ENCODE data around the gene ACP2.

ACP2 gene, protein sequence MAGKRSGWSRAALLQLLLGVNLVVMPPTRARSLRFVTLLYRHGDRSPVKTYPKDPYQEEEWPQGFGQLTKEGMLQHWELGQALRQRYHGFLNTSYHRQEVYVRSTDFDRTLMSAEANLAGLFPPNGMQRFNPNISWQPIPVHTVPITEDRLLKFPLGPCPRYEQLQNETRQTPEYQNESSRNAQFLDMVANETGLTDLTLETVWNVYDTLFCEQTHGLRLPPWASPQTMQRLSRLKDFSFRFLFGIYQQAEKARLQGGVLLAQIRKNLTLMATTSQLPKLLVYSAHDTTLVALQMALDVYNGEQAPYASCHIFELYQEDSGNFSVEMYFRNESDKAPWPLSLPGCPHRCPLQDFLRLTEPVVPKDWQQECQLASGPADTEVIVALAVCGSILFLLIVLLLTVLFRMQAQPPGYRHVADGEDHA

DNA sequence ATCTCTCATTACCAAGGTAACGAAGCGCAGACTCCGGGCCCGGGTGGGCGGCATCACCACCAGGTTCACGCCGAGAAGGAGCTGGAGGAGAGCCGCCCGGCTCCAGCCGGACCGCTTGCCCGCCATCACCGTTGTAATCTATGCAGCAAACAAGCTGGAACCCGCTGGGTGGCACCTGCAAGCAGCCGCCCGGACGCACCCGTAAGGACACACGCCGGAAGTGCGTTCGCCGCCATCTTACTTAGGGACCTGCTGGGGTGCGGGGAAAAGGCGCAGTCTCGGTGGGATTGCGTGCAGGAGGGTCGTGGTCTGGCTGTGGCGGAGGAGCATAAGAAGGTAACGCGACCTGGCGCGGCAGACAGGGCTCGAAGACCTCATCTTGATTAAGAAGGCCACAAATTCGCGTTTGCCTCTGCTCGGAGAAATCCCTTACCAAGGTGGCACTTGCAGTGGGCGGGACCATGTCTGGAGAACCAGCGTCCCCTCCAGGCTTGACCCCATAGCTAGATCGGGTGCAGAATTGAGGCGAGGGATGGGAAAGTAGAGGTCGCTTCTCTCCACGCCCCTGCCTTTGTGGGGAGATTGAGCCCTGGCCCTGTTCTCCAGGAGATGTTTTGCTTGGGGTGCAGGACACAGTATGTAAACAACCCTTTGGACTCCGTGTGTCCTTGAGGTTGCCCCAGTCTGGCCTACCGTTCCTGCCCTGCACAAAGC, at the start of gene ACP2:
ACP2 (minus strand) TSS at position 151 of the 714 bp plus-strand sequence; CDS start at position 126, 25 bp downstream.
- Mint-ChIP-seq H3K27me3 (no peaks in the 10 kb centered on the region), H3K9me3 (no peaks in the 10 kb centered on the region), H3K27ac (peak within 1 kb of the TSS; percentile 98), H3K4me3 (peak within 1 kb of the TSS; percentile 97), H3K36me3 (ENCODE audit: low read depth) (peaks cover 55% of the 10 kb centered on the region), H3K4me1 (ENCODE audit: low read depth) (peaks cover 57% of the 10 kb centered on the region)
- intact Hi-C loops (cut with micrococcal nuclease) = no loop called here

DNA sequence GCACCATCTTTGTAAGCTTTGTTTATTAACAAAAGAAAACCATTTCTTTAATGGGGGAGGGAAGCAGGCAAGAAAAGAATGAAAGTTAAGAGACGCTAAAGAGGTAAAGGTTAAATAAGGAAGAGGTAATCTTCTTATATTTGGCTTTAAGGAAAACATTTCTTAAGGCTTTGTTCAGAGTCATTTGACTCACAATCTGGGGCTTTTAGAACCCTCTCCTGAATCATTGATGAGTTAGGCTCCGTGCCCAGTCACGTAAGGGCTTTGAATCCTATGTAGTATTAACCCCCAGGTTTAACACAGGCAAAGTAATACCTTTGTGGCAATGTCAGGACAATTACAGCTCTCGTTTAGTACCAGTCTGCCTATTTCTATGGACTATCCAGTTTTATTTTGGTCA, 47.4 kb upstream of the ACP2 start:
- H3K27ac Mint-ChIP-seq = no peak overlapping the region
- peaks cover 9% of the 10 kb centered on the region for H3K4me1 Mint-ChIP-seq (ENCODE audit: low read depth)
- no peaks in the 10 kb centered on the region for H3K27me3 Mint-ChIP-seq
- peaks cover 98% of the 10 kb centered on the region for H3K36me3 Mint-ChIP-seq (ENCODE audit: low read depth)
- H3K9me3 Mint-ChIP-seq = no peaks in the 10 kb centered on the region
- intact Hi-C loops (cut with micrococcal nuclease) = no loop called here
- H3K4me3 Mint-ChIP-seq = no peak overlapping the region

DNA sequence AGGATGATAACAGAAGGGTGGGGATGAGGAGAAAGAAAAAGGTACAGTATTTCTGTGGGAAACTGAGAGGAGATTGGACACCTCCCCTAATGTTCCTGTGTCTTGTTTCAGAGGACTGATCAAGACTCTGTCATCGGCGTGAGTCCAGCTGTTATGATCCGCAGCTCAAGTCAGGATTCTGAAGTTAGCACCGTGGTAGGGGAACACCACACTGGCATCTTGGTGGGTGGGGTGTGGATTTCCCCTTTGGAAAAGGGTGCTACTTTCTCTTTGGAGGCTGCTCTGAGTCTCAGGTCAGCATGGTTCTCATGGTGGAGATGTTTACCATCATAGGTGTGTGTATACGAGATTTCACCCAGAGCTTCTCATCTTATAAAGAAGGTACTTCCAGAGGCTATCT, 46.8 kb upstream of the ACP2 start:
- H3K4me1 Mint-ChIP-seq (ENCODE audit: low read depth) = peaks cover 9% of the 10 kb centered on the region
- no peak overlapping the region for H3K4me3 Mint-ChIP-seq
- H3K9me3 Mint-ChIP-seq = no peaks in the 10 kb centered on the region
- intact Hi-C loops (cut with micrococcal nuclease) = no loop called here
- no peaks in the 10 kb centered on the region for H3K27me3 Mint-ChIP-seq
- no peak overlapping the region for H3K27ac Mint-ChIP-seq
- H3K36me3 Mint-ChIP-seq (ENCODE audit: low read depth) = peaks cover 98% of the 10 kb centered on the region

DNA sequence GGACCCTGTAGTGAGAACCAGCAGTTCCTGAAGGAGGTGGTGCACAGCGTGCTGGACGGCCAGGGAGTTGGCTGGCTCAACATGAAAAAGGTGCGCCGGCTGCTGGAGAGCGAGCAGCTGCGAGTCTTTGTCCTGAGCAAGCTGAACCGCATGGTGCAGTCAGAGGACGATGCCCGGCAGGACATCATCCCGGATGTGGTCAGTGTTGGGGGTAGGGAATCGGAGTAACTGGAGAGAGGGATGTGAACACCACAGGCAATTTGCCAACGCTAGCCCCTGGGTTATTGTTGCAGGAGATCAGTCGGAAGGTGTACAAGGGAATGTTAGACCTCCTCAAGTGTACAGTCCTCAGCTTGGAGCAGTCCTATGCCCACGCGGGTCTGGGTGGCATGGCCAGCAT, 41.2 kb upstream of the ACP2 start:
- Mint-ChIP-seq H3K36me3 (ENCODE audit: low read depth) (peaks cover 100% of the 10 kb centered on the region), H3K27ac (no peak overlapping the region)

DNA sequence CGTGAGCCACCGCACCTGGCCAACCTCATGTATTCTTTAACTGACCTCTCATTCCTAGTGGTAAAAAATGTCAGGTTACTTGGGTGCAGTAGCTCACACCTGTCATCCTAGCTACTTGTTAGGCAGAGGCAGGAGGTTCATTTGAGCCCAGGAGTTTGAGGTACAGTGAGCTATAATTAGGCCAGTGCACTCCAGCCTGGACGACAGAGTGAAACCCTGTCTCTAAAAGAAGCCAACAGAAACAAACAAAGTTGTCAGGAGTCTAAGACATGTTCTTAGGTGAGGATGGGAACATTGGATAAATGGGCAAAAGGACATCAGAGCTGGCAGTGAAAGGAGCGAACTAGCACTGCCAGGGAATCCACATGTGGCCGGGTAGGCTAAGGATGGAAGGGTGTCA, 39.5 kb upstream of the ACP2 start:
- peaks cover 9% of the 10 kb centered on the region for H3K4me1 Mint-ChIP-seq (ENCODE audit: low read depth)
- no peaks in the 10 kb centered on the region for H3K9me3 Mint-ChIP-seq
- intact Hi-C loops (cut with micrococcal nuclease) = no loop called here
- H3K4me3 Mint-ChIP-seq = no peak overlapping the region
- no peaks in the 10 kb centered on the region for H3K27me3 Mint-ChIP-seq
- H3K36me3 Mint-ChIP-seq (ENCODE audit: low read depth) = peaks cover 100% of the 10 kb centered on the region
- H3K27ac Mint-ChIP-seq = no peak overlapping the region

More for the DNA sequence above, 41.2 kb upstream of the ACP2 start:
- H3K4me1 Mint-ChIP-seq (ENCODE audit: low read depth) = peaks cover 9% of the 10 kb centered on the region
- intact Hi-C loops (cut with micrococcal nuclease) = no loop called here
- H3K27me3 Mint-ChIP-seq = no peaks in the 10 kb centered on the region
- H3K9me3 Mint-ChIP-seq = no peaks in the 10 kb centered on the region
- H3K4me3 Mint-ChIP-seq = no peak overlapping the region

DNA sequence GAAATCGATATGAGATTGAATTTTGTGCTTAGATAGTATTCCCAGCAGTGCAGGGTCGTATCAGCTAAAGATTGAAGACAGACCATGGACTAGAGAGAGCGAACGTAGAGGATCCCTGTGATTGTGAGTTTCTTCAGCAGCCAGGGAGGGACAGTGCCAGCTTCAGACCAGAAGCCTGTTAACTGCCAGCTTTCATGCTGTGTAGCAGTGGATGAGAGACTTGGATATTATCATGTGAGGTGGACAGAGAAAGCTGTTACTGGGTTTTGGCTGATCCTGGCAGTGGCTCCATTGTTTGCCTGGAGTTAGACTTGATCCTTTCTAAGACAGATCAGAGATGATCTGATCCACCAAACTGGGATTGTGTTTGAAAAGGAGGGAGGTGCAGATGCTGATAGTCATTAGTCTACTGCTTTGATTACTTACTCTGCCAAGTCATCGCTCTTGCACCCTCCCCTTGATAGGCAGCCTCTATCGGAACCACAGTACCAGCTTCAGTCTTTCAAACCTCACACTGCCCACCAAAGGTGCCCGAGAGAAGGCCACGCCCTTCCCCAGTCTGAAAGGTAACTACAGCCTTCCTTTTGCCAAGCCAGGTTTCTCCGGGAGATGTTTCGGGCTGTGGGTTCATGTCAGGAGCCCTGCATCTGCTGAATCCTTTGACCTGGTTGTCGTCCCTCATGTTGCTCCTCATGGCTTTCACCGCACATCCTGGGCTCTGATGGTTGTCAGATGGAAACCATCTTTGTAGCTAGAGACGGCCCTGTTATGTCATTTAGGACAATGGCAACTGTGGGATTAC, 37.6 kb upstream of the ACP2 start:
- H3K27ac Mint-ChIP-seq = no peak overlapping the region
- no peaks in the 10 kb centered on the region for H3K4me1 Mint-ChIP-seq (ENCODE audit: low read depth)
- H3K27me3 Mint-ChIP-seq = no peaks in the 10 kb centered on the region
- H3K36me3 Mint-ChIP-seq (ENCODE audit: low read depth) = peaks cover 100% of the 10 kb centered on the region
- intact Hi-C loops (cut with micrococcal nuclease) = no loop called here
- H3K9me3 Mint-ChIP-seq = no peaks in the 10 kb centered on the region
- H3K4me3 Mint-ChIP-seq = no peak overlapping the region

DNA sequence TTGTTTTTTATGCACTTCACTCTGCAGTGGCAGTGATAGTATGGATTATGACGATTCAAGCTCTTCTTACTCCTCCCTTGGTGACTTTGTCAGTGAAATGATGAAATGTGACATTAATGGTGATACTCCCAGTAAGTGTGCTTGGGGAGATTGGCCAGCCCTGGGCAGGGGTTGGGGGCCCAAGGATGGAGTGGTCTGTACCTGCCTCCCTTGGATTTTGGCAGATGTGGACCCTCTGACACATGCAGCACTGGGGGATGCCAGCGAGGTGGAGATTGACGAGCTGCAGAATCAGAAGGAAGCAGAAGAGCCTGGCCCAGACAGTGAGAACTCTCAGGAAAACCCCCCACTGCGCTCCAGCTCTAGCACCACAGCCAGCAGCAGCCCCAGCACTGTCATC, 35.5 kb upstream of the ACP2 start:
- Mint-ChIP-seq H3K36me3 (ENCODE audit: low read depth) (peaks cover 100% of the 10 kb centered on the region), H3K27ac (no peak overlapping the region), H3K9me3 (no peaks in the 10 kb centered on the region), H3K4me3 (no peak overlapping the region), H3K4me1 (ENCODE audit: low read depth) (no peaks in the 10 kb centered on the region), H3K27me3 (no peaks in the 10 kb centered on the region)
- intact Hi-C loops (cut with micrococcal nuclease) = no loop called here

DNA sequence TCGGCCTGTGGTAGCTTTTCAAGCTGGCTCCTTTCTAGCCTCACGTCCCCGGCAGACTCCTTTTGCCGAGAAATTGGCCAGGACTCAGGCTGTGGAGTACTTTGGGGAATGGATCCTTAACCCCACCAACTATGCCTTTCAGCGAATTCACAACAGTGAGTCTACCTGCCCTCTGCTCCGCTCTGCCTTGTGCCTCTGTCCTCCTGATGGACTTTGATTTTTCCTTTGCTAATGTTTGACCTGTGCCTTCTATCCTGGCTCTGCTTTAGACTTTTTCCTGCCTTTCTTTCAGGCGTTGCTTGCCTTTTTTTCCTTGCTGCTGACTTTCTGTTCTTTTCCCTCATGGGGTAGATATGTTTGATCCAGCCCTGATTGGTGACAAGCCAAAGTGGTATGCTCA, 33.8 kb upstream of the ACP2 start:
- H3K27ac Mint-ChIP-seq = no peak overlapping the region
- H3K9me3 Mint-ChIP-seq = no peaks in the 10 kb centered on the region
- peaks cover 100% of the 10 kb centered on the region for H3K36me3 Mint-ChIP-seq (ENCODE audit: low read depth)
- H3K27me3 Mint-ChIP-seq = no peaks in the 10 kb centered on the region
- no peak overlapping the region for H3K4me3 Mint-ChIP-seq
- intact Hi-C loops (cut with micrococcal nuclease) = no loop called here
- no peaks in the 10 kb centered on the region for H3K4me1 Mint-ChIP-seq (ENCODE audit: low read depth)

DNA sequence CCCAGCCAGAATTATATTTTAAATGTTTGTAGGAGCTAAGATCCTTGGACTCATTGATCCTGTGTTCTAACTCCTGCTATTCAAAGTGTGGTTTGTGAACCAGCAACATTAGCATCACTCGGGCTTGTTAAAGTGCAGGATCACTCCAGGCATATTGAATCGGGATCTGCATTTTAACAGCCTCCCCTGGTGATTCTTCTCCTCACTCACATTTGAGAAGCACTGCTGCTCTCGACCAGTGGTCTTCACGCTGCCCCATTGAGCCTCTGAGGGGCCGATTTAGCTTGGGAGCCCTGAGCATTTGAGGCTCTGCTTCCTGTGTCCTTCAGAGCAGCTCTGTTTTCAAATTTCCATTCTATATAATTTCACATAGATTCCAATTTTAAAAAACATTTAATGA, 32.2 kb upstream of the ACP2 start:
- Mint-ChIP-seq H3K36me3 (ENCODE audit: low read depth) (peaks cover 100% of the 10 kb centered on the region), H3K4me1 (ENCODE audit: low read depth) (no peaks in the 10 kb centered on the region), H3K9me3 (no peaks in the 10 kb centered on the region), H3K4me3 (no peak overlapping the region), H3K27me3 (no peaks in the 10 kb centered on the region), H3K27ac (no peak overlapping the region)
- intact Hi-C loops (cut with micrococcal nuclease) = no loop called here

DNA sequence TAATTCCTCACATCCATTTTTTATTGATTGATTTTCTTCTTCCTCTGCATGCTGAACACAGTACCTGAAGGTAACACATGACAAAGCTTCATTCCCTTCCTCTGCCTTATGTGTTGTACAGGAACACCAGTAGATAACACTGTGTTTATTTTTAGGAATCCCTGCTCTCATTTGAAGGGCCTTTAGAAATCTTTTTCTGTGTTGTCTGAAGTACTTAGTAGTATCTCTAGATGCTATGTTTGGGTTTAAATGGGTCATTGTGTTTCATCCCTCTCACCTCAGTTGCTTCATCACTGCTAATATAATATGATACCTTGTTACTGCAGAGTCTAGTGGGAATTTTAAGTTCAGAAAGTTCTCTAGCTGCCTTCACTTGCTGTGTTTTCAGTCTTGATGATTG, 31.5 kb upstream of the ACP2 start:
- Mint-ChIP-seq H3K27me3 (no peaks in the 10 kb centered on the region), H3K9me3 (no peaks in the 10 kb centered on the region), H3K36me3 (ENCODE audit: low read depth) (peaks cover 100% of the 10 kb centered on the region), H3K27ac (no peak overlapping the region), H3K4me1 (ENCODE audit: low read depth) (no peaks in the 10 kb centered on the region), H3K4me3 (no peak overlapping the region)
- intact Hi-C loops (cut with micrococcal nuclease) = no loop called here

DNA sequence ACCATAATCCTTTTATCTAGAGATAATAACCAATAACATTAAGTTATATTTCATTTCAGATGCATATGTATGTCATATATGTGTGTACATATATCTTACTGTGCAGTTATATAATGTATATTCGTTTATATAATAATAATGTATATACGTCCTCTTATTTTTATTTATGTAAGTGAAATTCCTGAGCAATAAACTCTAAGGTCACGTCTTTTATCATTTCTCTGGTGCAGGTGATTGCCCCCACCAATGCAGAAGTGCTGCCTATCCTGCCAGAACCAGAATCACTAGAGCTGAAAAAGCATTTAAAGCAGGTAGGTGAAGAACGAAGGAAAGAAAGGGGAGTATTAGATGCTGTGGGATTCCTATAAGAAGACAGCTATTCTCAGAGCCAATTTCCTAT, 30.2 kb upstream of the ACP2 start:
- no peaks in the 10 kb centered on the region for H3K9me3 Mint-ChIP-seq
- no peak overlapping the region for H3K27ac Mint-ChIP-seq
- intact Hi-C loops (cut with micrococcal nuclease) = no loop called here
- no peaks in the 10 kb centered on the region for H3K4me1 Mint-ChIP-seq (ENCODE audit: low read depth)
- H3K27me3 Mint-ChIP-seq = no peaks in the 10 kb centered on the region
- H3K4me3 Mint-ChIP-seq = no peak overlapping the region
- peaks cover 100% of the 10 kb centered on the region for H3K36me3 Mint-ChIP-seq (ENCODE audit: low read depth)

DNA sequence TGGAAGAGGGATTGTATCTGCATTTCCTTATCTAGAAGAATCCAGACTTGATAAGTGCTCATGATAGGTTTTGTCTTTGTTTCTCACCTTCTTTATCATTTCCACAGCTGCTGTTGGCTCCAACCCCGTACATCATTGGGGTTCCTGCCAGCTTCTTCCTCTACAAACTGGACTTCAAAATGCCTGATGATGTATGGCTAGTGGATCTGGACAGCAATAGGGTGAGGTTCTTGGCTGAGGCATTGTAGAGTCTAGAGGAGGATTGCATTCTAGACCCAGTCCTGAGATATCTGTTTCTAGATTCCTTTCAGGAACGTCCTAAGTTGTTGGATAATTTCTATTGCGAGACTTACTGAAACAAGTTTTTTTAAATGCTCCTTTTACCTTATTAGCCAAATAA, 29.4 kb upstream of the ACP2 start:
- no peaks in the 10 kb centered on the region for H3K4me1 Mint-ChIP-seq (ENCODE audit: low read depth)
- intact Hi-C loops (cut with micrococcal nuclease) = no loop called here
- H3K4me3 Mint-ChIP-seq = no peak overlapping the region
- no peaks in the 10 kb centered on the region for H3K9me3 Mint-ChIP-seq
- H3K36me3 Mint-ChIP-seq (ENCODE audit: low read depth) = peaks cover 97% of the 10 kb centered on the region
- H3K27ac Mint-ChIP-seq = no peak overlapping the region
- no peaks in the 10 kb centered on the region for H3K27me3 Mint-ChIP-seq

DNA sequence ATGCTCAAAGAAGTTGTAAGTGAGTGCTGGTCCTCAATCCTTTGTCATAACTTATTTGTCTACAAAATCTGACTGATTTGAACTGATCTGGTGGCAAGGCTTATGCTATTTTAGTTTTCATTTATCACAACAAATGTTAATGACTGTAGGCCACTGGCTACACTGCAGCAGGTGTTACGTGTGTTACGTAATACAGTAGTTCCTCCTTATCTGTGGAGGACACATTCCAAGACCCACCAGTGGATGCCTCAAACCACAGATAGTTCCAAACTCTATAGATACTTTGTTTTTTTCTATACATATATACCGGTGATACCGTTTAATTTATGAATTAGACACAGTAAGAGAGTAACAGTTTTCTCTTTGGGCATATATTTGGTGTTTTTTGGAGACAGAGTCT, 28.3 kb upstream of the ACP2 start:
- Mint-ChIP-seq H3K4me3 (no peak overlapping the region), H3K27me3 (no peaks in the 10 kb centered on the region), H3K9me3 (no peaks in the 10 kb centered on the region), H3K27ac (no peak overlapping the region), H3K4me1 (ENCODE audit: low read depth) (peaks cover 10% of the 10 kb centered on the region), H3K36me3 (ENCODE audit: low read depth) (peaks cover 86% of the 10 kb centered on the region)
- intact Hi-C loops (cut with micrococcal nuclease) = no loop called here
